ENCODE data around the gene MTMR12. TPM values are rescaled to one million over a fixed set of nuclear protein-coding genes. Genes with fewer than 3 reads are reported as not detected.

MTMR12 gene
- total and polyA plus RNA-seq, 2 of the 13 experiments (the other 11 are each of a cell fraction or from before 2014, with no cell fraction given): 23.4 to 36.6 TPM

DNA sequence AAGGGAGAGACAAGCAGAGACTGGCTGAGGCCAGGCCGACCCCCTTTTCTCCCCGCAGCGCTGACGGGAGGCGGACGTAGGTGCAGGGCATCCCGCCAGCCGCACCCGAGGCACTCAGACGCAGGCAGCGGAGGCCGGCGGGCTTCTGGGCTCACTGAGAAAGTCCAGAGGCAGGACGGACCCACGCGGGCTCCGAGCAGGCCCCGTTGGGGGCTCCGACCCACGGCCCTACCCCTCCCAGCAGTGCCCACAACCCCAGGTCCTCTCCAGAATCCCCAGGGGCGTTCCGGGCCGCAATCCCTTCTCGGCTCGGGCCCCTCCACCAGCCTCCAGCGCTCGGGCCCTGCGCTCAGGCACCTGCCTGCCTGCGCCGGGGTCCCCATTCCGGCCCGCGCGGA lies 543 bp downstream of the MTMR12 start (continued):
- TF ChIP-seq HMGXB4 (CRISPR knock-in tag; IDR thresholded peaks at IDR 0.05; ENCODE audit: borderline replicate concordance in 1 of 2, low read depth in 1 of 2) (peak in 1 of 2 experiments; percentile 56; a peak in 2 of 4 replicates), ZNF10 (CRISPR knock-in tag; IDR thresholded peaks at IDR 0.05; ENCODE audit: borderline replicate concordance, low read depth) (no peak), JARID2 (CRISPR knock-in tag; IDR thresholded peaks at IDR 0.05; ENCODE audit: insufficient replicate concordance) (no peak), SRY (CRISPR knock-in tag; IDR thresholded peaks at IDR 0.05) (0 out of 2 replicates have a peak, but pooled peaks have one; percentile 26), ZZZ3 (CRISPR knock-in tag; IDR thresholded peaks at IDR 0.05; ENCODE audit: borderline replicate concordance) (0 out of 2 replicates have a peak, but pooled peaks have one; percentile 6), ZC3H13 (CRISPR knock-in tag; IDR thresholded peaks at IDR 0.05) (0 out of 2 replicates have a peak, but pooled peaks have one; percentile 21), PPARG (CRISPR knock-in tag; conservative IDR thresholded peaks at IDR 0.05) (0 out of 2 replicates have a peak, but pooled peaks have one; percentile 2), ATF4 (CRISPR knock-in tag; IDR thresholded peaks at IDR 0.05) (no peak), ZNF644 (CRISPR knock-in tag; IDR thresholded peaks at IDR 0.05; ENCODE audit: low read depth) (no peak), IRF2 (CRISPR knock-in tag; IDR thresholded peaks at IDR 0.05) (0 out of 2 replicates have a peak, but pooled peaks have one; percentile 12), ATAD3A (CRISPR knock-in tag; IDR thresholded peaks at IDR 0.05) (no peak), ZFP36L1 (CRISPR knock-in tag; IDR thresholded peaks at IDR 0.05) (no peak), PCBP1 (IDR thresholded peaks at IDR 0.05; ENCODE audit: borderline replicate concordance, low read depth, low read length) (0 out of 2 replicates have a peak, but pooled peaks have one; percentile 41), ZNF3 (CRISPR knock-in tag; IDR thresholded peaks at IDR 0.05) (no peak)
- TF ChIP-seq, protein P1, sequence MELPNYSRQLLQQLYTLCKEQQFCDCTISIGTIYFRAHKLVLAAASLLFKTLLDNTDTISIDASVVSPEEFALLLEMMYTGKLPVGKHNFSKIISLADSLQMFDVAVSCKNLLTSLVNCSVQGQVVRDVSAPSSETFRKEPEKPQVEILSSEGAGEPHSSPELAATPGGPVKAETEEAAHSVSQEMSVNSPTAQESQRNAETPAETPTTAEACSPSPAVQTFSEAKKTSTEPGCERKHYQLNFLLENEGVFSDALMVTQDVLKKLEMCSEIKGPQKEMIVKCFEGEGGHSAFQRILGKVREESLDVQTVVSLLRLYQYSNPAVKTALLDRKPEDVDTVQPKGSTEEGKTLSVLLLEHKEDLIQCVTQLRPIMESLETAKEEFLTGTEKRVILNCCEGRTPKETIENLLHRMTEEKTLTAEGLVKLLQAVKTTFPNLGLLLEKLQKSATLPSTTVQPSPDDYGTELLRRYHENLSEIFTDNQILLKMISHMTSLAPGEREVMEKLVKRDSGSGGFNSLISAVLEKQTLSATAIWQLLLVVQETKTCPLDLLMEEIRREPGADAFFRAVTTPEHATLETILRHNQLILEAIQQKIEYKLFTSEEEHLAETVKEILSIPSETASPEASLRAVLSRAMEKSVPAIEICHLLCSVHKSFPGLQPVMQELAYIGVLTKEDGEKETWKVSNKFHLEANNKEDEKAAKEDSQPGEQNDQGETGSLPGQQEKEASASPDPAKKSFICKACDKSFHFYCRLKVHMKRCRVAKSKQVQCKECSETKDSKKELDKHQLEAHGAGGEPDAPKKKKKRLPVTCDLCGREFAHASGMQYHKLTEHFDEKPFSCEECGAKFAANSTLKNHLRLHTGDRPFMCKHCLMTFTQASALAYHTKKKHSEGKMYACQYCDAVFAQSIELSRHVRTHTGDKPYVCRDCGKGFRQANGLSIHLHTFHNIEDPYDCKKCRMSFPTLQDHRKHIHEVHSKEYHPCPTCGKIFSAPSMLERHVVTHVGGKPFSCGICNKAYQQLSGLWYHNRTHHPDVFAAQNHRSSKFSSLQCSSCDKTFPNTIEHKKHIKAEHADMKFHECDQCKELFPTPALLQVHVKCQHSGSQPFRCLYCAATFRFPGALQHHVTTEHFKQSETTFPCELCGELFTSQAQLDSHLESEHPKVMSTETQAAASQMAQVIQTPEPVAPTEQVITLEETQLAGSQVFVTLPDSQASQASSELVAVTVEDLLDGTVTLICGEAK (IDR thresholded peaks at IDR 0.05): no peak
- TF ChIP-seq, protein P1 (CRISPR knock-in tag; IDR thresholded peaks at IDR 0.05): peak; percentile 26; the same call in 1 of the 2 replicates
- TF ChIP-seq, protein P2, sequence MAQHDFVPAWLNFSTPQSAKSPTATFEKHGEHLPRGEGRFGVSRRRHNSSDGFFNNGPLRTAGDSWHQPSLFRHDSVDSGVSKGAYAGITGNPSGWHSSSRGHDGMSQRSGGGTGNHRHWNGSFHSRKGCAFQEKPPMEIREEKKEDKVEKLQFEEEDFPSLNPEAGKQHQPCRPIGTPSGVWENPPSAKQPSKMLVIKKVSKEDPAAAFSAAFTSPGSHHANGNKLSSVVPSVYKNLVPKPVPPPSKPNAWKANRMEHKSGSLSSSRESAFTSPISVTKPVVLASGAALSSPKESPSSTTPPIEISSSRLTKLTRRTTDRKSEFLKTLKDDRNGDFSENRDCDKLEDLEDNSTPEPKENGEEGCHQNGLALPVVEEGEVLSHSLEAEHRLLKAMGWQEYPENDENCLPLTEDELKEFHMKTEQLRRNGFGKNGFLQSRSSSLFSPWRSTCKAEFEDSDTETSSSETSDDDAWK (CRISPR knock-in tag; IDR thresholded peaks at IDR 0.05): no peak

Data from HepG2 (cell line).